Stimulated activated memory B cell treated with anti-CD40 and anti-IgM and Interleukin-4, amounts not matched to agents 10 μg/mL and 1 μg/mL and 100 μg/mL, for 72 hours (primary cell): ENCODE results near the gene LIN28B.
"Not testable (repeated sequence)": the region's sequence is repeated elsewhere in the genome, so short reads cannot be mapped to it uniquely, and the experiment has no call there.

Source experiments
- ATAC-seq: fragments of 150-1000 bp; cut with Tn5 transposase; 2 replicates; pipeline ENCODE4 v1.10.0; 2021
- H3K27ac Mint-ChIP-seq: one replicate; pipeline ENCODE4 v1.8.0; 2022; ENCODE audit warnings: mild to moderate bottlenecking, mixed read lengths
- H3K27me3 Mint-ChIP-seq: one replicate; pipeline ENCODE4 v1.8.0; 2022; ENCODE audit warnings: mixed read lengths
- H3K36me3 Mint-ChIP-seq: one replicate; pipeline ENCODE4 v1.8.0; 2022; ENCODE audit warnings: mixed read lengths
- H3K4me1 Mint-ChIP-seq: one replicate; pipeline ENCODE4 v1.8.0; 2022; ENCODE audit warnings: mixed read lengths
- H3K4me3 Mint-ChIP-seq: one replicate; pipeline ENCODE4 v1.8.0; 2022; ENCODE audit warnings: mild to moderate bottlenecking, moderate library complexity, mixed read lengths
- H3K9me3 Mint-ChIP-seq: one replicate; pipeline ENCODE4 v1.8.0; 2022; ENCODE audit warnings: mixed read lengths

LIN28B gene

DNA sequence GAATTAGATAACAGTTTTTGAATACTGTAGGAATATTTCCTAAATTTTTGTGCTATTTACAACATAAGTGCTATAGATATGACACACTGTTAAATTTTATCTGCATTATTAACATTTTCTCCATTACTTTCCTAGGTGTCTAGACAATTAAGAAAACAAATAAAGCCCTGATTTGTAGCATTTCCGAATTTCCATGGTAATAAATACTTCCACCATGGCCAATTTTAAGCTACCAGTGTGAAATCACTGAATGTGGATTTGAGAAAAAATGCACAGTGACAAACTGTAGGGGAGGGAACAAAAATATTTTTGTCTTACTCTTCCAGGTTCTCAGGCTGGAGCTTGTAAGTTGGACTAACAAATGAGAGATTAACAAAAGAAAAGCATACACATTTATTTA lies 27.9 kb downstream of the LIN28B start:
- Mint-ChIP-seq H3K27me3 (peaks cover 9% of the 10 kb centered on the region), H3K36me3 (no peaks in the 10 kb centered on the region), H3K4me3 (no peak overlapping the region), H3K9me3 (no peaks in the 10 kb centered on the region), H3K4me1 (no peaks in the 10 kb centered on the region), H3K27ac (no peak overlapping the region)
- no peak for ATAC-seq

GRCh38 chr6:104985875-104986274 lies 29.0 kb downstream of the LIN28B start:
- not testable (repeated sequence) for H3K9me3 Mint-ChIP-seq, H3K36me3 Mint-ChIP-seq, H3K4me3 Mint-ChIP-seq

DNA sequence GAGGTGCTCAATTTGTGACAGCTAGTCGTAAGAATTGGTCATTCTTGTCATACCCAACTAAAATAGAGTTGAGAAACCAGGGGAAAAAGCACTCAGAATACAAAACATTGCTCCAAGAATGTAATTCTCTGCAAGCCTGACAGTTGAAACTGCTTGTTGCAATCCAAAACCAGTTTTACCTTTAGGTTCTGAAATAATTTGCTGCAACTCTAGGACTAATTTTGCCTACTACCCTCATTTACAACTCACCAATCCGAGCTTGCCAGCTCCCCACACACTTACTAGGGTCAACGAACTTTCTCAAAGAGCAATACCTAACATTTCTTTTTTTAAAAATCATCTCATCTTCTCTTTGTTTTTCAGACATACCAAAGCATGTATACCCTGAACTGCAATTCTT lies 29.7 kb downstream of the LIN28B start:
- H3K9me3 Mint-ChIP-seq, result no peaks in the 10 kb centered on the region
- no peaks in the 10 kb centered on the region for H3K4me1 Mint-ChIP-seq
- H3K36me3 Mint-ChIP-seq, result no peaks in the 10 kb centered on the region
- no peak for ATAC-seq
- H3K27me3 Mint-ChIP-seq, result peaks cover 9% of the 10 kb centered on the region
- H3K27ac Mint-ChIP-seq, result no peak overlapping the region
- no peak overlapping the region for H3K4me3 Mint-ChIP-seq

More at GRCh38 chr6:104985875-104986274, 29.0 kb downstream of the LIN28B start:
- ATAC-seq, H3K27ac Mint-ChIP-seq, H3K27me3 Mint-ChIP-seq, H3K4me1 Mint-ChIP-seq: not testable (repeated sequence)

GRCh38 chr6:104987218-104987617 lies 30.3 kb downstream of the LIN28B start:
- no peaks in the 10 kb centered on the region for H3K4me1 Mint-ChIP-seq
- no peaks in the 10 kb centered on the region for H3K36me3 Mint-ChIP-seq
- no peak overlapping the region for H3K4me3 Mint-ChIP-seq
- no peaks in the 10 kb centered on the region for H3K9me3 Mint-ChIP-seq
- H3K27ac Mint-ChIP-seq, result no peak overlapping the region
- peaks cover 9% of the 10 kb centered on the region for H3K27me3 Mint-ChIP-seq
- ATAC-seq, result no peak

DNA sequence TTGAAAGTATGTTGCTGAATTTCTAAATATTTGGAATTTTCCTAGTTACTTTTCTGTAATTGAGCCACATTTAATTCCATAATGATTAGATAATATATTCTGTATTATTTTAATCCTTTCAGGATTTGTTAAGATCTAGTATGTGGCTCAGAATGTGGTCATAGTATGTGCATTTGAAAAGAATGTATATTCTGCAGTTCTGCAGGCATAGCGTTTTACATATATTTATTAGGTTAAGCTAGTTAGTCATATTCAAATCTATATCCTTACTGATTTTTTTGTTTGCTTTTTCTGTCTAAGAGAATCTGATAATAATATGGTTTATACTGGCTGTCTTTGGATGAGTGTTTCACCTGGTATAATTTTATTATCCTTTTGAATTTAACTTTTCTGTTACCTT lies 33.2 kb downstream of the LIN28B start:
- no peaks in the 10 kb centered on the region for H3K9me3 Mint-ChIP-seq
- ATAC-seq, result no peak
- H3K4me1 Mint-ChIP-seq, result no peaks in the 10 kb centered on the region
- H3K36me3 Mint-ChIP-seq, result no peaks in the 10 kb centered on the region
- H3K4me3 Mint-ChIP-seq, result no peak overlapping the region
- H3K27me3 Mint-ChIP-seq, result peaks cover 9% of the 10 kb centered on the region
- no peak overlapping the region for H3K27ac Mint-ChIP-seq

GRCh38 chr6:104991062-104991461 lies 34.2 kb downstream of the LIN28B start:
- H3K27me3 Mint-ChIP-seq, H3K36me3 Mint-ChIP-seq, H3K4me1 Mint-ChIP-seq, H3K9me3 Mint-ChIP-seq, H3K27ac Mint-ChIP-seq, ATAC-seq, H3K4me3 Mint-ChIP-seq: not testable (repeated sequence)

- H3K27me3 Mint-ChIP-seq, H3K4me3 Mint-ChIP-seq, ATAC-seq, H3K36me3 Mint-ChIP-seq, H3K9me3 Mint-ChIP-seq, H3K4me1 Mint-ChIP-seq, H3K27ac Mint-ChIP-seq: not testable (repeated sequence)
Measured at GRCh38 chr6:104993576-104993975, 36.7 kb downstream of the LIN28B start.

GRCh38 chr6:104995989-104996617 lies 39.2 kb downstream of the LIN28B start:
- no peak for ATAC-seq
- no peaks in the 10 kb centered on the region for H3K4me1 Mint-ChIP-seq
- H3K4me3 Mint-ChIP-seq, result no peak overlapping the region
- H3K36me3 Mint-ChIP-seq, result no peaks in the 10 kb centered on the region
- no peak overlapping the region for H3K27ac Mint-ChIP-seq
- H3K27me3 Mint-ChIP-seq, result peaks cover 1% of the 10 kb centered on the region
- no peaks in the 10 kb centered on the region for H3K9me3 Mint-ChIP-seq

- no peak for ATAC-seq
- no peak overlapping the region for H3K27ac Mint-ChIP-seq
- no peaks in the 10 kb centered on the region for H3K36me3 Mint-ChIP-seq
- no peak overlapping the region for H3K4me3 Mint-ChIP-seq
- H3K4me1 Mint-ChIP-seq, result no peaks in the 10 kb centered on the region
- peaks cover 24% of the 10 kb centered on the region for H3K27me3 Mint-ChIP-seq
- no peaks in the 10 kb centered on the region for H3K9me3 Mint-ChIP-seq
Measured at GRCh38 chr6:105001063-105001462, 44.2 kb downstream of the LIN28B start.

- Mint-ChIP-seq H3K27me3 (peaks cover 24% of the 10 kb centered on the region), H3K36me3 (no peaks in the 10 kb centered on the region), H3K9me3 (no peaks in the 10 kb centered on the region), H3K4me3 (no peak overlapping the region), H3K27ac (no peak overlapping the region), H3K4me1 (no peaks in the 10 kb centered on the region)
- no peak for ATAC-seq
Measured at GRCh38 chr6:105001906-105002305, 45.0 kb downstream of the LIN28B start.

DNA sequence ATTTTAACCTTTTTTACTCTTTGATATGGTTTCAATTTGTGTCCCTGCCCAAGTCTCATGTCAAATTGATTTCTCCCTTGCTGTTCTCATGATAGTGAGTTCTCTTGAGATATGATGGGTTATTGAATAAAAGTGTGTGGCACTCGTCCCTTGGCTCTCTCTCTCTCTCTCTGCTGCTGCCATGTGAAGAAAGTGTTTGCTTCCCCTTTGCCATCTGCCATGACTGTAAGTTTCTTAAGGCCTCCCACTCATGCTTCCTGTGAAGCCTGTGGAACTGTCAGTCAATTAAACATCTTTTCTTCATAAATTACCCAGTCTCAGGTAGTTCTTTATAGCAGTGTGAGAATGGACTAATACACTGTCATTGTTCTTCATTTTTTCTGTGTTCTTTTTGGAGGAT lies 48.5 kb downstream of the LIN28B start:
- Mint-ChIP-seq H3K9me3 (no peaks in the 10 kb centered on the region), H3K4me3 (no peak overlapping the region), H3K4me1 (no peaks in the 10 kb centered on the region), H3K36me3 (no peaks in the 10 kb centered on the region), H3K27me3 (peaks cover 24% of the 10 kb centered on the region), H3K27ac (no peak overlapping the region)
- no peak for ATAC-seq

GRCh38 chr6:105013459-105013858 lies 56.6 kb downstream of the LIN28B start:
- H3K9me3 Mint-ChIP-seq, H3K27ac Mint-ChIP-seq, H3K4me1 Mint-ChIP-seq, H3K4me3 Mint-ChIP-seq, ATAC-seq, H3K36me3 Mint-ChIP-seq, H3K27me3 Mint-ChIP-seq: not testable (repeated sequence)

GRCh38 chr6:105014448-105014847 lies 57.5 kb downstream of the LIN28B start:
- H3K36me3 Mint-ChIP-seq, result no peaks in the 10 kb centered on the region
- no peak overlapping the region for H3K4me3 Mint-ChIP-seq
- no peaks in the 10 kb centered on the region for H3K4me1 Mint-ChIP-seq
- H3K27me3 Mint-ChIP-seq, result peaks cover 9% of the 10 kb centered on the region
- peaks cover 3% of the 10 kb centered on the region for H3K9me3 Mint-ChIP-seq
- no peak overlapping the region for H3K27ac Mint-ChIP-seq
- ATAC-seq, result no peak

DNA sequence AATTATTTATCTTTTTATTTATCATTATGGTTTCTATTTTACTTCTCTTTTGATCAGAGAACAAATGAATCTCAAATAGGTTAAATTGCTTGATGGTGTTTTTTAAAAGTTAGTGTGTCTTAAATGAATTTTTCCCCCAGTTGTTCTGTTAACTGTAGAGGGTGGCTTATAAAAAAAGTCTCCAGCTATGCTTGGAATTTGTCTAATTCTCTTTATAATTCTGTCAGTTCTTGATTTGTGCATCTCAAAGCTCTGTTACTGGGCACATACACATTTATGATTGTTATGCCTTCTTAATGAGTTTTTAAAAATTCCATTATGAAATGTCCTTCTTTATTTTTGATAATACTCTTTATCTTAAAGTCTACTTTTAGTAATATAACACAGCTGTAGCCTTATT lies 58.0 kb downstream of the LIN28B start:
- H3K4me3 Mint-ChIP-seq, result no peak overlapping the region
- H3K4me1 Mint-ChIP-seq, result no peaks in the 10 kb centered on the region
- ATAC-seq, result no peak
- no peak overlapping the region for H3K27ac Mint-ChIP-seq
- peaks cover 3% of the 10 kb centered on the region for H3K9me3 Mint-ChIP-seq
- H3K27me3 Mint-ChIP-seq, result peaks cover 9% of the 10 kb centered on the region
- H3K36me3 Mint-ChIP-seq, result no peaks in the 10 kb centered on the region

GRCh38 chr6:105015482-105015881 lies 58.6 kb downstream of the LIN28B start:
- Mint-ChIP-seq H3K4me1 (no peaks in the 10 kb centered on the region), H3K27me3 (peaks cover 9% of the 10 kb centered on the region), H3K36me3 (no peaks in the 10 kb centered on the region), H3K4me3 (no peak overlapping the region), H3K27ac (no peak overlapping the region), H3K9me3 (peaks cover 3% of the 10 kb centered on the region)
- no peak for ATAC-seq

- no peaks in the 10 kb centered on the region for H3K4me1 Mint-ChIP-seq
- H3K27ac Mint-ChIP-seq, result no peak overlapping the region
Measured at GRCh38 chr6:105019285-105019684, 62.4 kb downstream of the LIN28B start.

GRCh38 chr6:105021399-105021798 lies 64.5 kb downstream of the LIN28B start:
- Mint-ChIP-seq H3K9me3 (no peaks in the 10 kb centered on the region), H3K36me3 (no peaks in the 10 kb centered on the region), H3K4me1 (no peaks in the 10 kb centered on the region), H3K27me3 (peaks cover 21% of the 10 kb centered on the region), H3K4me3 (no peak overlapping the region), H3K27ac (no peak overlapping the region)
- no peak for ATAC-seq

More at GRCh38 chr6:105019285-105019684, 62.4 kb downstream of the LIN28B start:
- H3K4me3 Mint-ChIP-seq, result no peak overlapping the region
- peaks cover 21% of the 10 kb centered on the region for H3K27me3 Mint-ChIP-seq
- H3K36me3 Mint-ChIP-seq, result no peaks in the 10 kb centered on the region
- ATAC-seq, result no peak
- H3K9me3 Mint-ChIP-seq, result no peaks in the 10 kb centered on the region
